ENCODE results near the gene ARHGAP22.
A peak's percentile ranks its signal among the peaks of the same experiment; 100 is the strongest.

Gene ARHGAP22

DNA sequence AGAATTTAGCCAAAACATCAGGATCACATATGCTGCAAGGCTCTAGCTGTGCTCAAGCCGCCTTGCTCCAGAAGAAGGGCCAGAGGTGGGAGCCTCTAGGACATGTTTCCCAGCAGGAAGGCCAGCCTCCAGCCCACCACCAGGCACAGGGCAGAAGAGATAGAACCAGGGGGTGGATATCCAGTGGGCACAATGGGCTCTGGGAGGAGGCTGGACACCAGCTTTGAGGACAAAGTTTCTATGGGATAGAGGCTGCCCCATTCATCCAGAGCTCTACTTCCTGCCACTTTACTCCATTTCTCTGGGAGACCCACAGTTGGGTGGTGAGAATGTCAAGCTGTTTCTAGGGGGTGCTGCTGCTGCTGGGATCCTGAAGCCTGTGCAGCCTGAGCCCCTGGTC is 77.1 kb downstream of the ARHGAP22 start:
- H2BK15ac ChIP-seq (ENCODE audit: low read depth, poor library complexity, severe bottlenecking) = no peak overlapping the region
- no peak overlapping the region for H3K18ac ChIP-seq (ENCODE audit: low read depth in 1 of 2, low read length in 2 of 2)
- H3K23ac ChIP-seq (ENCODE audit: low read length in 2 of 2) = peak overlapping the region in 1 of 2 experiments; percentile 31
- H3K36me3 ChIP-seq (ENCODE audit: control insufficient read depth in 1 of 2, insufficient read depth in 2 of 2, low read depth in 1 of 2, low read length in 2 of 2) = peaks cover 0 to 28% of the 10 kb centered on the region in 2 experiments
- no peak overlapping the region for H3K4ac ChIP-seq (ENCODE audit: low read depth in 1 of 2, low read length in 2 of 2)
- H4K8ac ChIP-seq (ENCODE audit: low read length) = no peak overlapping the region
- no peak overlapping the region for H2BK5ac ChIP-seq (ENCODE audit: low read depth, low read length, poor library complexity, severe bottlenecking)
- H3K9me3 ChIP-seq (ENCODE audit: control insufficient read depth, low read length) = no peaks in the 10 kb centered on the region
- 100% methylated on average over 1 of the region's 1 CpG for WGBS
- H3K27ac ChIP-seq (ENCODE audit: low read length, poor library complexity, severe bottlenecking) = no peak overlapping the region
- H2BK12ac ChIP-seq (ENCODE audit: low read length in 2 of 2) = no peak overlapping the region
- H3K27me3 ChIP-seq (ENCODE audit: control insufficient read depth in 1 of 2, insufficient read depth in 1 of 2, low read length in 2 of 2) = no peaks in the 10 kb centered on the region
- H4K91ac ChIP-seq (ENCODE audit: low read length) = no peak overlapping the region
- no peak overlapping the region for H2AFZ ChIP-seq (ENCODE audit: low read depth, low read length)
- DNase-seq = no peak
- H3K14ac ChIP-seq (ENCODE audit: low read length in 2 of 2) = no peak overlapping the region
- H3K79me1 ChIP-seq (replicated peaks; ENCODE audit: low read length, poor library complexity, severe bottlenecking) = peaks cover 15% of the 10 kb centered on the region
- H2BK120ac ChIP-seq (ENCODE audit: low read depth, low read length) = no peak overlapping the region
- peaks cover 13% of the 10 kb centered on the region for H3K4me1 ChIP-seq (ENCODE audit: control insufficient read depth, insufficient read depth, low read depth, low read length)
- H3K4me3 ChIP-seq (ENCODE audit: insufficient read depth in 1 of 2, low read depth in 1 of 2, low read length in 2 of 2) = no peak overlapping the region
- no peak overlapping the region for H3K4me2 ChIP-seq (ENCODE audit: low read length, poor library complexity, severe bottlenecking)
- H3K9ac ChIP-seq (ENCODE audit: low read length) = no peak overlapping the region
- H2AK5ac ChIP-seq (ENCODE audit: low read length, severe bottlenecking) = no peak overlapping the region

GRCh38 chr10:48526846-48527505 is 77.9 kb downstream of the ARHGAP22 start:
- H3K23ac ChIP-seq (ENCODE audit: low read length in 2 of 2) = no peak overlapping the region
- no peak overlapping the region for H2AK5ac ChIP-seq (ENCODE audit: low read length, severe bottlenecking)
- H3K14ac ChIP-seq (ENCODE audit: low read length in 2 of 2) = no peak overlapping the region
- H3K79me1 ChIP-seq (replicated peaks; ENCODE audit: low read length, poor library complexity, severe bottlenecking) = peaks cover 18% of the 10 kb centered on the region
- H3K4me2 ChIP-seq (ENCODE audit: low read length, poor library complexity, severe bottlenecking) = no peak overlapping the region
- no peak overlapping the region for H2AFZ ChIP-seq (ENCODE audit: low read depth, low read length)
- H2BK5ac ChIP-seq (ENCODE audit: low read depth, low read length, poor library complexity, severe bottlenecking) = no peak overlapping the region
- peaks cover 0 to 22% of the 10 kb centered on the region in 2 experiments for H3K36me3 ChIP-seq (ENCODE audit: control insufficient read depth in 1 of 2, insufficient read depth in 2 of 2, low read depth in 1 of 2, low read length in 2 of 2)
- no peak overlapping the region for H2BK12ac ChIP-seq (ENCODE audit: low read length in 2 of 2)
- H4K8ac ChIP-seq (ENCODE audit: low read length) = no peak overlapping the region
- no peaks in the 10 kb centered on the region for H3K9me3 ChIP-seq (ENCODE audit: control insufficient read depth, low read length)
- no peaks in the 10 kb centered on the region for H3K27me3 ChIP-seq (ENCODE audit: control insufficient read depth in 1 of 2, insufficient read depth in 1 of 2, low read length in 2 of 2)
- H2BK120ac ChIP-seq (ENCODE audit: low read depth, low read length) = no peak overlapping the region
- no peak for DNase-seq
- H4K91ac ChIP-seq (ENCODE audit: low read length) = no peak overlapping the region
- H3K4me1 ChIP-seq (ENCODE audit: control insufficient read depth, insufficient read depth, low read depth, low read length) = peaks cover 13% of the 10 kb centered on the region
- H3K27ac ChIP-seq (ENCODE audit: low read length, poor library complexity, severe bottlenecking) = no peak overlapping the region
- peak overlapping the region in 1 of 2 experiments; percentile 53 for H3K4me3 ChIP-seq (ENCODE audit: insufficient read depth in 1 of 2, low read depth in 1 of 2, low read length in 2 of 2)
- H3K4ac ChIP-seq (ENCODE audit: low read depth in 1 of 2, low read length in 2 of 2) = no peak overlapping the region
- H3K18ac ChIP-seq (ENCODE audit: low read depth in 1 of 2, low read length in 2 of 2) = no peak overlapping the region
- H2BK15ac ChIP-seq (ENCODE audit: low read depth, poor library complexity, severe bottlenecking) = no peak overlapping the region
- 99% methylated on average over 2 of the region's 2 CpGs for WGBS
- H3K9ac ChIP-seq (ENCODE audit: low read length) = peak overlapping the region; percentile 79

- Histone ChIP-seq H3K4me2 (ENCODE audit: low read length, poor library complexity, severe bottlenecking) (no peak overlapping the region), H3K27me3 (ENCODE audit: control insufficient read depth in 1 of 2, insufficient read depth in 1 of 2, low read length in 2 of 2) (no peaks in the 10 kb centered on the region), H2BK15ac (ENCODE audit: low read depth, poor library complexity, severe bottlenecking) (no peak overlapping the region), H3K4me1 (ENCODE audit: control insufficient read depth, insufficient read depth, low read depth, low read length) (peaks cover 13% of the 10 kb centered on the region), H3K9ac (ENCODE audit: low read length) (peak overlapping the region; percentile 79), H3K27ac (ENCODE audit: low read length, poor library complexity, severe bottlenecking) (peak overlapping the region; percentile 34), H3K79me1 (replicated peaks; ENCODE audit: low read length, poor library complexity, severe bottlenecking) (peaks cover 20% of the 10 kb centered on the region), H3K23ac (ENCODE audit: low read length in 2 of 2) (peak overlapping the region in 1 of 2 experiments; percentile 10), H3K4ac (ENCODE audit: low read depth in 1 of 2, low read length in 2 of 2) (no peak overlapping the region), H3K18ac (ENCODE audit: low read depth in 1 of 2, low read length in 2 of 2) (no peak overlapping the region), H4K8ac (ENCODE audit: low read length) (peak overlapping the region; percentile 77), H2BK12ac (ENCODE audit: low read length in 2 of 2) (peak overlapping the region in 1 of 2 experiments; percentile 29), H2BK120ac (ENCODE audit: low read depth, low read length) (no peak overlapping the region), H3K9me3 (ENCODE audit: control insufficient read depth, low read length) (no peaks in the 10 kb centered on the region), H2BK5ac (ENCODE audit: low read depth, low read length, poor library complexity, severe bottlenecking) (no peak overlapping the region), H2AK5ac (ENCODE audit: low read length, severe bottlenecking) (no peak overlapping the region), H2AFZ (ENCODE audit: low read depth, low read length) (no peak overlapping the region), H3K36me3 (ENCODE audit: control insufficient read depth in 1 of 2, insufficient read depth in 2 of 2, low read depth in 1 of 2, low read length in 2 of 2) (peaks cover 0 to 23% of the 10 kb centered on the region in 2 experiments), H3K4me3 (ENCODE audit: insufficient read depth in 1 of 2, low read depth in 1 of 2, low read length in 2 of 2) (peak overlapping the region in 1 of 2 experiments; percentile 53), H4K91ac (ENCODE audit: low read length) (no peak overlapping the region), H3K14ac (ENCODE audit: low read length in 2 of 2) (peak overlapping the region in 1 of 2 experiments; percentile 58)
- 54% methylated on average over 14 of the region's 14 CpGs for WGBS
- peak; percentile 67 for DNase-seq
Observed at GRCh38 chr10:48526011-48526821, 78.7 kb downstream of the ARHGAP22 start.

- Histone ChIP-seq H3K23ac (ENCODE audit: low read length in 2 of 2) (no peak overlapping the region), H2BK12ac (ENCODE audit: low read length in 2 of 2) (no peak overlapping the region), H3K36me3 (ENCODE audit: control insufficient read depth in 1 of 2, insufficient read depth in 2 of 2, low read depth in 1 of 2, low read length in 2 of 2) (peaks cover 3 to 28% of the 10 kb centered on the region in 2 experiments), H3K14ac (ENCODE audit: low read length in 2 of 2) (no peak overlapping the region), H3K4me1 (ENCODE audit: control insufficient read depth, insufficient read depth, low read depth, low read length) (peaks cover 13% of the 10 kb centered on the region), H3K27ac (ENCODE audit: low read length, poor library complexity, severe bottlenecking) (no peak overlapping the region), H2BK5ac (ENCODE audit: low read depth, low read length, poor library complexity, severe bottlenecking) (no peak overlapping the region), H3K79me1 (replicated peaks; ENCODE audit: low read length, poor library complexity, severe bottlenecking) (peaks cover 27% of the 10 kb centered on the region), H4K8ac (ENCODE audit: low read length) (no peak overlapping the region), H3K4ac (ENCODE audit: low read depth in 1 of 2, low read length in 2 of 2) (no peak overlapping the region), H3K27me3 (ENCODE audit: control insufficient read depth in 1 of 2, insufficient read depth in 1 of 2, low read length in 2 of 2) (no peaks in the 10 kb centered on the region), H3K9ac (ENCODE audit: low read length) (no peak overlapping the region), H3K4me3 (ENCODE audit: insufficient read depth in 1 of 2, low read depth in 1 of 2, low read length in 2 of 2) (no peak overlapping the region), H2BK15ac (ENCODE audit: low read depth, poor library complexity, severe bottlenecking) (no peak overlapping the region), H3K18ac (ENCODE audit: low read depth in 1 of 2, low read length in 2 of 2) (no peak overlapping the region), H3K9me3 (ENCODE audit: control insufficient read depth, low read length) (no peaks in the 10 kb centered on the region), H3K4me2 (ENCODE audit: low read length, poor library complexity, severe bottlenecking) (no peak overlapping the region), H2AFZ (ENCODE audit: low read depth, low read length) (no peak overlapping the region), H2BK120ac (ENCODE audit: low read depth, low read length) (no peak overlapping the region), H2AK5ac (ENCODE audit: low read length, severe bottlenecking) (no peak overlapping the region), H4K91ac (ENCODE audit: low read length) (no peak overlapping the region)
- no peak for DNase-seq
- WGBS = 96% methylated on average over 5 of the region's 5 CpGs
Observed at GRCh38 chr10:48525113-48525512, 79.8 kb downstream of the ARHGAP22 start.

Measured in mesenchymal stem cell (in vitro differentiated cells and primary cell).